SJSA1 (cell line): Measurements from ENCODE around the gene B3GALT6. TPM values are rescaled to one million over a fixed set of nuclear protein-coding genes. Genes with fewer than 3 reads are reported as not detected.
"Not testable (repeated sequence)": the region's sequence is repeated elsewhere in the genome, so short reads cannot be mapped to it uniquely, and the experiment has no call there.

ENCODE experiments used
- DNase-seq, 2 experiments: peaks; one replicate each; pipeline ENCODE4 v3.0.0-alpha.2; 2015 to 2020; ENCODE audit warnings: low spot score in 2 of 2, low read depth in 1 of 2
- H3K27ac ChIP-seq: fragments of 250-450 bp; sonication (Bioruptor Pico); 2 replicates; pipeline ENCODE4 v1.5.1; 2020; ENCODE audit warnings: mild to moderate bottlenecking, moderate library complexity
- H3K27me3 ChIP-seq: fragments of 250-450 bp; sonication (Bioruptor Pico); replicated peaks from 2 replicates; pipeline ENCODE4 v1.5.1; 2020; ENCODE audit warnings: mild to moderate bottlenecking, moderate library complexity
- H3K36me3 ChIP-seq: fragments of 250-450 bp; sonication (Bioruptor Pico); 2 replicates; pipeline ENCODE4 v1.5.1; 2020; ENCODE audit warnings: mild to moderate bottlenecking
- H3K4me1 ChIP-seq: fragments of 250-450 bp; sonication (Bioruptor Pico); replicated peaks from 2 replicates; pipeline ENCODE4 v1.6.1; 2021; ENCODE audit warnings: mild to moderate bottlenecking
- H3K4me3 ChIP-seq: fragments of 250-450 bp; sonication (Bioruptor Pico); 2 replicates; pipeline ENCODE4 v1.5.1; 2020; ENCODE audit warnings: mild to moderate bottlenecking
- H3K9me3 ChIP-seq: fragments of 250-450 bp; sonication (Bioruptor Pico); replicated peaks from 2 replicates; pipeline ENCODE4 v1.5.1; 2020; ENCODE audit warnings: mild to moderate bottlenecking
- total RNA-seq: library from RNA; depleted of rRNA; stranded (reverse); fragments of >200 nt; shearing (Covaris generic); gene quantifications from 2 replicates; pipeline ENCODE4 v1.2.3, GENCODE V29; 2014

Gene B3GALT6
- total RNA-seq, 1 experiment from 2014 or later, result 51.3 TPM

DNA sequence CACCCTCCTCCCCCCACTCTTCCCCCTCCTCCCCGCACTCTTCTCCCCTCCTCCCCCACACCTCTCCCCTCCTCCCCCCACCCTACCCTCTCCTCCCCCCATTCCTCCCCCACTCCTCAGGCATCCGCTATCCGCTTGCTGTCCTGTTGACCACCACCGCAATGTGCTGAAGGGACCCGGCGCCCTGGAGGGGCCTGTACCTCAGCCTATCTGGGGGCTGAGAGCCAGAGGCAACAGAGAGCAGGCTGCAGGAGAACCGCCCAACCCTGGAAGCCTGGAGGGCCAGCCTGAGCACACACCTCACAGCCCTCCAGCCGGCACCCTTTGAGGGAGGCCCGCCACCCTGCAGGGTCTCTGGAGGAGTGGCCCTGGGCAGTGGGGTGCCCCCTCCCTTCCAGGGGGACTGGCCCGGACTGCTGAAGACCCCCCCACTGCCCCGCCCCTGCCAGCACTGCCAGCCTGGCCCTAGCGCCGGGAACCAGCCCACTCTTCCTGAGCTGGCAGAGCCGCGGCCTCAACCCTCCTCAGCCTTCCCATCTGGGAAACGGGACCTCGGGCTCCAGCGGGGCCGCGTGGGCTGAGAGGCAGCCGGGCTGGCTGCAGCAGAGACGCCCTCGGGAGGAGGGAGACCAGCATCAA is 13.3 kb downstream of the B3GALT6 start:
- Histone ChIP-seq H3K27ac (no peak overlapping the region), H3K9me3 (no peaks in the 10 kb centered on the region), H3K4me3 (no peak overlapping the region), H3K27me3 (no peaks in the 10 kb centered on the region), H3K4me1 (no peaks in the 10 kb centered on the region), H3K36me3 (peaks cover under 1% of the 10 kb centered on the region; the same call in 1 of the 2 replicates)
- DNase-seq, result no peak

GRCh38 chr1:1245817-1246576 is 14.0 kb downstream of the B3GALT6 start:
- no peak for DNase-seq
- H3K27me3 ChIP-seq, result no peaks in the 10 kb centered on the region
- H3K9me3 ChIP-seq, result no peaks in the 10 kb centered on the region
- no peak overlapping the region for H3K4me3 ChIP-seq
- peaks cover 8% of the 10 kb centered on the region for H3K36me3 ChIP-seq
- H3K4me1 ChIP-seq, result no peaks in the 10 kb centered on the region
- H3K27ac ChIP-seq, result no peak overlapping the region

DNA sequence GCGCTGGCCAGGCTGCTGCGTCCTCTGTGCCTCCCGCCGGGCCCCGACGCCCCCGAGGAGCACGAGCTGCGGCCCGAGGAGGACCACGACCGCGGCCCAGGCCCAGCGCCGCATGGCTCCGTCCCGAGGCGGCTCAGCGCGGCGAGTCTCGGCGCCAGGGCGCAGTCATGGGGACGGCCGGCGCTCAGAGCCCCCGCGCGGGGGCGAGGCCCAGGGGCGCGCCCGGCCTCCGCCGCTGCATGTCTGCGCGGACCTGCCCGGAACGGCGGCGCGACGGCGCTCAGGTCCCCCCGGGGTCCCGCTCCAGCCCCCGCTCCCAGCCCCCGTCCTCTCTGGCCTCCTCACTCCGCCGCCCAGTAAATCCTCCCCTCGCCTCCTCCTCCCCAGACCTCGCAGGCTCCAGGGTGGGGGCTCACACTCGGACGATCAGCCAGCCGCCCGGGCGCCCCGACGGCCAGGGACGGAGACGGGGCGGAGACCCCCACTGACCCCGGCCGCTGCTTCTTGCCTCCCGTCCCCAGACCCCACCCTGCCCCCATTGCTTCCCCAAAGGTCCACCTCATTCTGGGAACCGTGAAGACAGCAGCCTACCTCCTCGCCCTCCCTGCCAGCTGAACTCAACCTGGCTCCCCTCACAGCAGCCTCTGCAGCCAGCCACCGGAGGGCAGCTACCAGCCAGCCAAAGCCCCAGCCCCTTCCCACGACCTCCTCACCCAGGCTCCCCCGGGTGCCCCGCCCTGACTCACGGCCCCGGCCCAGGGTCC is 14.7 kb downstream of the B3GALT6 start, which contains the start of gene C1QTNF12:
TSS of gene C1QTNF12 (minus strand) at position 146 of the 764 bp plus-strand sequence. CDS start at position 114, 32 bp downstream.
- H3K4me3 ChIP-seq, result no peak within 1 kb of the TSS
- no peaks in the 10 kb centered on the region for H3K9me3 ChIP-seq
- no peaks in the 10 kb centered on the region for H3K4me1 ChIP-seq
- H3K36me3 ChIP-seq, result peaks cover 15% of the 10 kb centered on the region
- no peak within 1 kb of the TSS for H3K27ac ChIP-seq
- DNase-seq, result no peak
- H3K27me3 ChIP-seq, result no peaks in the 10 kb centered on the region

GRCh38 chr1:1247341-1247913 is 15.4 kb downstream of the B3GALT6 start:
- H3K36me3 ChIP-seq, result peaks cover 22% of the 10 kb centered on the region
- H3K27me3 ChIP-seq, result no peaks in the 10 kb centered on the region
- no peaks in the 10 kb centered on the region for H3K4me1 ChIP-seq
- H3K4me3 ChIP-seq, result no peak overlapping the region
- H3K27ac ChIP-seq, result no peak overlapping the region
- no peak for DNase-seq
- H3K9me3 ChIP-seq, result no peaks in the 10 kb centered on the region

- H3K27ac ChIP-seq, H3K9me3 ChIP-seq, DNase-seq, H3K4me1 ChIP-seq, H3K4me3 ChIP-seq, H3K27me3 ChIP-seq: not testable (repeated sequence)
- H3K36me3 ChIP-seq, result peaks cover 30% of the 10 kb centered on the region
Measured at GRCh38 chr1:1248009-1248913, 16.2 kb downstream of the B3GALT6 start.

GRCh38 chr1:1250786-1251284 is 18.8 kb downstream of the B3GALT6 start:
- DNase-seq, result no peak

GRCh38 chr1:1253314-1253713 is 21.3 kb downstream of the B3GALT6 start:
- Histone ChIP-seq H3K27me3 (no peaks in the 10 kb centered on the region), H3K36me3 (peaks cover 77% of the 10 kb centered on the region)

More at GRCh38 chr1:1250786-1251284, 18.8 kb downstream of the B3GALT6 start:
- H3K9me3 ChIP-seq, result no peaks in the 10 kb centered on the region
- peaks cover 24% of the 10 kb centered on the region for H3K4me1 ChIP-seq
- H3K27ac ChIP-seq, result no peak overlapping the region
- H3K27me3 ChIP-seq, result no peaks in the 10 kb centered on the region
- no peak overlapping the region for H3K4me3 ChIP-seq
- peaks cover 55% of the 10 kb centered on the region for H3K36me3 ChIP-seq

GRCh38 chr1:1253972-1254666 is 22.1 kb downstream of the B3GALT6 start:
- Histone ChIP-seq H3K27me3 (no peaks in the 10 kb centered on the region), H3K27ac (peak overlapping the region; percentile 32; the same call in 1 of the 2 replicates), H3K36me3 (peaks cover 85% of the 10 kb centered on the region), H3K9me3 (no peaks in the 10 kb centered on the region), H3K4me1 (peaks cover 52% of the 10 kb centered on the region), H3K4me3 (no peak overlapping the region)
- no peak for DNase-seq

More at GRCh38 chr1:1253314-1253713, 21.3 kb downstream of the B3GALT6 start:
- no peak for DNase-seq
- no peaks in the 10 kb centered on the region for H3K9me3 ChIP-seq
- peaks cover 44% of the 10 kb centered on the region for H3K4me1 ChIP-seq
- no peak overlapping the region for H3K27ac ChIP-seq
- no peak overlapping the region for H3K4me3 ChIP-seq

DNA sequence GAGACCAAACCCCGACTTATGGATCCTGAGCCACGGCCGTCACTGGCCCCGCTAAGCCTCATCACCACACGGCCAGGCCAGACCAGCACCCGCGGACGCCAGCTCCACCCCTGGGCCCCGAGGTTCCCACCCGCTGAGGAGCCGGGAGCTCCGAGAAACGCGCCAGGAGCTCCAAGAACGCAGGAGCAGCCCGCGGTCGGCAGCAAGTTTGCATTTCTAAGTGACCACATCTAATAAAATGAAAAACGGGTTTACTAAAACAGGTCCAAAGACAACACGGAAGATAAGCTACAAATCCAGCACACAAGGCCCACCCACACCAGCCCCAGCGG is 22.6 kb downstream of the B3GALT6 start:
- no peak overlapping the region for H3K4me3 ChIP-seq
- H3K9me3 ChIP-seq, result no peaks in the 10 kb centered on the region
- peaks cover 89% of the 10 kb centered on the region for H3K36me3 ChIP-seq
- peak overlapping the region; percentile 57 for H3K27ac ChIP-seq
- no peaks in the 10 kb centered on the region for H3K27me3 ChIP-seq
- peaks cover 54% of the 10 kb centered on the region for H3K4me1 ChIP-seq
- DNase-seq, result peak; percentile 83 to 86

DNA sequence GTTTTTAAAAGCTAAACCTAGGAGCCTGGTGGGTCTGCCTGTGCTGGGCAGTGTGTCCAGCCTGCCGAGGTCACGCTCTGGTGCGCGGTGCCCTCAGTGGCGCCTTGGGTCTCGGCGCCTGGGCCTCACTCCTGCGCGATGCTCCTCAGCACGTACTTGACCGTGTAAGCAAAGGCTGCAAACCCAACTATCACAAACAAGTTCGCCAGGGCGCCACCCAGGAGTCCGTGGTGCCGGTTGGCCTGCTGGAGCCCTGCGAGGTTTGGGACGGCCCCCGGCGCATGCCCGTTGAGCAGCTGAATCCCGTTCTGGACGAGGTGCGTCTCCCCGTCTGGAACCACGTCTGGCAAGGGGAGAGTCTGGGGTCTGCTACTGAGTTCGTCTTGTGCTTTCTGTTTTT is 23.0 kb downstream of the B3GALT6 start:
- Histone ChIP-seq H3K4me3 (no peak overlapping the region), H3K36me3 (peaks cover 93% of the 10 kb centered on the region)
- peak in 1 of 2 experiments; percentile 69 for DNase-seq

GRCh38 chr1:1255611-1256010 is 23.6 kb downstream of the B3GALT6 start:
- peaks cover 95% of the 10 kb centered on the region for H3K36me3 ChIP-seq
- no peak for DNase-seq
- peaks cover 61% of the 10 kb centered on the region for H3K4me1 ChIP-seq

More for the DNA sequence above, 23.0 kb downstream of the B3GALT6 start:
- Histone ChIP-seq H3K4me1 (peaks cover 56% of the 10 kb centered on the region), H3K9me3 (no peaks in the 10 kb centered on the region), H3K27ac (peak overlapping the region; percentile 57), H3K27me3 (no peaks in the 10 kb centered on the region)

More at GRCh38 chr1:1255611-1256010, 23.6 kb downstream of the B3GALT6 start:
- no peaks in the 10 kb centered on the region for H3K9me3 ChIP-seq
- peak overlapping the region; percentile 57 for H3K27ac ChIP-seq
- no peak overlapping the region for H3K4me3 ChIP-seq
- H3K27me3 ChIP-seq, result no peaks in the 10 kb centered on the region
